Gastrocnemius medialis (tissue), 4 donors: ENCODE data around the gene DXO.

Experiments used
- CTCF ChIP-seq, 5 experiments: fragments of 450-650 bp in 3 of 5; fragments of 200-600 bp in 2 of 5; sonication (generic) in 2 of 5; IDR thresholded peaks in 4 of 5; conservative IDR thresholded peaks in 1 of 5; 1 replicate in 4 of 5; 2 replicates in 1 of 5; pipeline ENCODE4 v1.5.1; 2016 to 2019; ENCODE audit warnings: antibody characterized with exemption in 5 of 5, mild to moderate bottlenecking in 3 of 5, moderate library complexity in 3 of 5
- POLR2A ChIP-seq, 2 donors: fragments of 450-650 bp; IDR thresholded peaks; one replicate each; pipeline ENCODE4 v1.6.1; 2017; ENCODE audit warnings: antibody characterized with exemption in 2 of 2, mild to moderate bottlenecking in 2 of 2, moderate library complexity in 2 of 2

GRCh38 chr6:31933537-31933936 is 38.4 kb downstream of the DXO start:
- TF ChIP-seq CTCF (IDR thresholded peaks at IDR 0.05 in 4 of 5, conservative IDR thresholded peaks at IDR 0.05 in 1 of 5) (no peak), POLR2A (IDR thresholded peaks at IDR 0.05) (no peak)
